GM12878 (cell line): ENCODE measurements around the gene ADGRA3. TPM values are rescaled to one million over a fixed set of nuclear protein-coding genes. Genes with fewer than 3 reads are reported as not detected.

Experiments
- ATAC-seq: fragments of 200-7000 bp; cut with Tn5 transposase; 3 replicates; pipeline ENCODE4 v1.9.1; 2020; ENCODE audit warnings: mild to moderate bottlenecking, moderate library complexity
- BruUV-seq: library from RNA; stranded (reverse); fragments of 400-500 nt; replicated peaks from 2 replicates; lab custom pipeline; 2021; lab: Mats Ljungman, UMichigan
- CTCF ChIA-PET: fragments of 300-600 bp; sonication (Branson Sonifier 250); formaldehyde crosslinking; extraction: SDS; loops from one replicate; lab custom pipeline; 2021; ENCODE audit warnings: inconsistent platforms; lab: Yijun Ruan, JAX
- POLR2A ChIA-PET: fragments of 350-600 bp; formaldehyde crosslinking; extraction: SDS; loops from one replicate; lab custom pipeline; 2021; ENCODE audit warnings: inconsistent platforms; lab: Charles Lee
- RAD21 ChIA-PET: fragments of 300-600 bp; sonication (Branson Sonifier 250); formaldehyde crosslinking; loops from one replicate; lab custom pipeline; 2023; ENCODE audit warnings: antibody characterized with exemption; ENCODE audit not compliant: unreplicated experiment; lab: Charles Lee
- SMC1A ChIA-PET: fragments of 300-600 bp; sonication (Branson Sonifier 250); formaldehyde crosslinking; loops from one replicate; lab custom pipeline; 2023; ENCODE audit not compliant: unreplicated experiment, uncharacterized antibody; lab: Charles Lee
- DNase-seq: peaks from one replicate; pipeline ENCODE4 v3.0.0-alpha.2; 2011; ENCODE audit warnings: low read depth, low spot score
- FAIRE-seq: peaks from 3 replicates; lab custom pipeline; 2011; peaks lifted over from hg19 to GRCh38; lab: Jason Lieb, UNC
- H2AFZ ChIP-seq: 2 replicates; pipeline ENCODE4 v1.6.0; 2011; ENCODE audit warnings: low read depth, low read length, control low read depth; ENCODE audit not compliant: control insufficient read depth
- H3K27ac ChIP-seq: 2 replicates; pipeline ENCODE4 v1.5.1; 2011; ENCODE audit warnings: control low read depth; ENCODE audit not compliant: control insufficient read depth, insufficient read depth
- H3K27me3 ChIP-seq, 2 experiments: replicated peaks in 1 of 2; 2 replicates each; pipeline versions ENCODE4 v1.6.0 to v1.6.1; 2011; ENCODE audit warnings: low read length in 1 of 2; ENCODE audit not compliant: control insufficient read depth in 2 of 2, insufficient read depth in 2 of 2
- H3K36me3 ChIP-seq, 2 experiments: 2 replicates each; pipeline ENCODE4 v1.5.1; 2011; ENCODE audit warnings: low read length in 1 of 2; ENCODE audit not compliant: control insufficient read depth in 2 of 2, insufficient read depth in 2 of 2
- H3K4me1 ChIP-seq: 2 replicates; pipeline ENCODE4 v1.6.1; 2011; ENCODE audit warnings: mild to moderate bottlenecking, low read length, moderate library complexity, mixed read lengths; ENCODE audit not compliant: control insufficient read depth, insufficient read depth
- H3K4me2 ChIP-seq: 2 replicates; pipeline ENCODE4 v1.6.0; 2011; ENCODE audit warnings: control low read depth; ENCODE audit not compliant: control insufficient read depth, insufficient read depth
- H3K4me3 ChIP-seq: fragments of 200-600 bp; sonication (generic); 2 replicates; pipeline ENCODE4 v1.5.1; 2016
- H3K79me2 ChIP-seq: 2 replicates; pipeline ENCODE4 v1.6.0; 2011; ENCODE audit warnings: low read length; ENCODE audit not compliant: control insufficient read depth, insufficient read depth
- H3K9ac ChIP-seq: 2 replicates; pipeline ENCODE4 v1.8.0; 2011; ENCODE audit warnings: low read length, control low read depth, mixed read lengths; ENCODE audit not compliant: control insufficient read depth, insufficient read depth
- H3K9me3 ChIP-seq: replicated peaks from 3 replicates; pipeline ENCODE4 v1.5.1; 2011; ENCODE audit warnings: mild to moderate bottlenecking, low read length; ENCODE audit not compliant: control insufficient read depth, insufficient read depth
- H4K20me1 ChIP-seq: 2 replicates; pipeline ENCODE4 v1.6.0; 2011; ENCODE audit not compliant: control insufficient read depth, insufficient read depth
- MTA3 ChIP-seq: IDR thresholded peaks from 2 replicates; pipeline ENCODE4 v1.6.1; 2012; ENCODE audit warnings: low read length, inconsistent platforms, borderline replicate concordance
- SMAD5 ChIP-seq: IDR thresholded peaks from 2 replicates; pipeline ENCODE4 v1.6.1; 2016; ENCODE audit warnings: antibody characterized with exemption, low read depth
- ZBED1 ChIP-seq: IDR thresholded peaks from 2 replicates; pipeline ENCODE4 v1.6.1; 2016; ENCODE audit warnings: borderline replicate concordance
- WGBS: methylation state at CpG from one replicate; pipeline ENCODE4 v1.1.6; 2016; ENCODE audit warnings: low lambda C conversion rate; ENCODE audit not compliant: insufficient replicate concordance, insufficient coverage; ENCODE audit errors: missing lambda C conversion rate; 5-methylcytosine and 5-hydroxymethylcytosine counted together
- in situ Hi-C: fragments of 300-500 bp; cut with MboI; formaldehyde crosslinking; loops from 9 replicates; pipeline ENCODE4 v1.14.3; 2018; ENCODE audit warnings: mixed read lengths
- intact Hi-C: fragments of 100-400 bp; cut with micrococcal nuclease; formaldehyde crosslinking; loops from one replicate; pipeline ENCODE4 v1.14.2; 2022; ENCODE audit not compliant: unreplicated experiment
- polyA plus RNA-seq, 11 experiments: library from polyadenylated mRNA; depleted of rRNA in 4 of 11; unstranded in 6 of 11; stranded (reverse) in 5 of 11; fragments of >200 nt; fragmentation: Nextera tagmentation in 4 of 11; fragmentation: Illumina TruSeq in 1 of 11; extraction: Ambion mirVana in 4 of 11; extraction: Trizol in 1 of 11; gene quantifications; 1 replicate in 1 of 11; 2 replicates in 10 of 11; pipeline versions ENCODE4 v1.2.1 to v1.2.3, GENCODE V29; 2011 to 2016; ENCODE audit warnings: inconsistent platforms in 2 of 11, missing spikeins in 2 of 11, low read depth in 1 of 11
- total RNA-seq, 4 experiments: library from RNA; depleted of rRNA in 3 of 4; stranded (reverse); fragments of >200 nt in 3 of 4; fragmentation: Illumina TruSeq in 1 of 4; extraction: Trizol in 1 of 4; gene quantifications; 2 replicates each; pipeline versions ENCODE4 v1.2.1 to v1.2.3, GENCODE V29; 2013 to 2021
- TF ChIP-seq, protein P1 (sequence below): fragments of 150-350 bp; IDR thresholded peaks from 2 replicates; pipeline ENCODE4 v1.6.1; 2016; ENCODE audit warnings: low read depth, low read length
- TF ChIP-seq, protein P2 (sequence below): IDR thresholded peaks from 2 replicates; pipeline ENCODE4 v1.6.1; 2012; ENCODE audit warnings: low read length, inconsistent platforms
- TF ChIP-seq, protein P3 (sequence below): fragments of 450-650 bp; IDR thresholded peaks from 2 replicates; pipeline ENCODE4 v1.6.1; 2016; ENCODE audit warnings: mild to moderate bottlenecking, moderate library complexity, borderline replicate concordance

Gene ADGRA3
- total and polyA plus RNA-seq, 10 of the 15 experiments (the other 5 are each of a cell fraction or from before 2014, with no cell fraction given): 0.24 to 66.2 (median 2.5) TPM

DNA sequence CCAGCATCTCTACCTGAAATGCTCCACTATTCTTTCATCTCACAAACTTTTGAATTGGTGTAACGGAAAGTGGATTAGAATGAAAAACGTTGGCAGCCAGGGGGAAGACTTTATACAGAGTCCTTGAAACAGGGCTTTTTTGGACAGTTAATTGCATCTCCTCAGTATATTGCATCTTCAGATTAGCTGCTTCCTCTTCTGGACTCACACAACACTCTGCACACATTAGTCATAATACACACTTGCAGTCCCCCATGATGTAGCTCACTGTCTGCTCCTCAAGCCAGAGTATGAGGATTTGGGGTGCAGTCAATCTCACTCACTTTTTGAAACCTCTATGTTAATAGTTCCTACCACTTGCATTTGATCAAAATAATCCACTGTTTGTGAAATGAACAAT is 101.0 kb downstream of the ADGRA3 start (continued):
- TF ChIP-seq, protein P1, sequence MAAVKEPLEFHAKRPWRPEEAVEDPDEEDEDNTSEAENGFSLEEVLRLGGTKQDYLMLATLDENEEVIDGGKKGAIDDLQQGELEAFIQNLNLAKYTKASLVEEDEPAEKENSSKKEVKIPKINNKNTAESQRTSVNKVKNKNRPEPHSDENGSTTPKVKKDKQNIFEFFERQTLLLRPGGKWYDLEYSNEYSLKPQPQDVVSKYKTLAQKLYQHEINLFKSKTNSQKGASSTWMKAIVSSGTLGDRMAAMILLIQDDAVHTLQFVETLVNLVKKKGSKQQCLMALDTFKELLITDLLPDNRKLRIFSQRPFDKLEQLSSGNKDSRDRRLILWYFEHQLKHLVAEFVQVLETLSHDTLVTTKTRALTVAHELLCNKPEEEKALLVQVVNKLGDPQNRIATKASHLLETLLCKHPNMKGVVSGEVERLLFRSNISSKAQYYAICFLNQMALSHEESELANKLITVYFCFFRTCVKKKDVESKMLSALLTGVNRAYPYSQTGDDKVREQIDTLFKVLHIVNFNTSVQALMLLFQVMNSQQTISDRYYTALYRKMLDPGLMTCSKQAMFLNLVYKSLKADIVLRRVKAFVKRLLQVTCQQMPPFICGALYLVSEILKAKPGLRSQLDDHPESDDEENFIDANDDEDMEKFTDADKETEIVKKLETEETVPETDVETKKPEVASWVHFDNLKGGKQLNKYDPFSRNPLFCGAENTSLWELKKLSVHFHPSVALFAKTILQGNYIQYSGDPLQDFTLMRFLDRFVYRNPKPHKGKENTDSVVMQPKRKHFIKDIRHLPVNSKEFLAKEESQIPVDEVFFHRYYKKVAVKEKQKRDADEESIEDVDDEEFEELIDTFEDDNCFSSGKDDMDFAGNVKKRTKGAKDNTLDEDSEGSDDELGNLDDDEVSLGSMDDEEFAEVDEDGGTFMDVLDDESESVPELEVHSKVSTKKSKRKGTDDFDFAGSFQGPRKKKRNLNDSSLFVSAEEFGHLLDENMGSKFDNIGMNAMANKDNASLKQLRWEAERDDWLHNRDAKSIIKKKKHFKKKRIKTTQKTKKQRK: no peak
- TF ChIP-seq ZBED1 (no peak), MTA3 (no peak)
- TF ChIP-seq, protein P2, sequence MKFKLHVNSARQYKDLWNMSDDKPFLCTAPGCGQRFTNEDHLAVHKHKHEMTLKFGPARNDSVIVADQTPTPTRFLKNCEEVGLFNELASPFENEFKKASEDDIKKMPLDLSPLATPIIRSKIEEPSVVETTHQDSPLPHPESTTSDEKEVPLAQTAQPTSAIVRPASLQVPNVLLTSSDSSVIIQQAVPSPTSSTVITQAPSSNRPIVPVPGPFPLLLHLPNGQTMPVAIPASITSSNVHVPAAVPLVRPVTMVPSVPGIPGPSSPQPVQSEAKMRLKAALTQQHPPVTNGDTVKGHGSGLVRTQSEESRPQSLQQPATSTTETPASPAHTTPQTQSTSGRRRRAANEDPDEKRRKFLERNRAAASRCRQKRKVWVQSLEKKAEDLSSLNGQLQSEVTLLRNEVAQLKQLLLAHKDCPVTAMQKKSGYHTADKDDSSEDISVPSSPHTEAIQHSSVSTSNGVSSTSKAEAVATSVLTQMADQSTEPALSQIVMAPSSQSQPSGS: no peak
- TF ChIP-seq, all 136 proteins: peak for 0

DNA sequence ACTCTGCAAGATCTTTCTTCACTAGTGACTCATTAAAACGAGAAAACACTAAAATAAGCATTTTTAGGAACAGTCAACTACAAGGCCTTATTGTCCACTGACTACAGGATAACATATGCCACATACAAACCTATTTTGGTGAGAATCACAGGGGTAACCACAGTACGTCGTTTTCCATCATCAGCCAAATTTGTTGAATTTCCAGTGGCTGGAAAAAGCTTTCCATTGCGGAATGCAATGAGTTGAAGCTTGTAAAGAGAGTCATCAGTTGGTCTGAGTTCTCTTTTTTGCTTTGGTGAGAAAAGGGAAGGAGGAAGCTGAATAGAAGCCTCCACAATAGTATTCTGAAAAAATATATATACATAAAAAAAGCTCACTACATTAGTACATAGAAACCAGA is 102.4 kb downstream of the ADGRA3 start:
- ChIA-PET CTCF (interaction anchor here (1.0 to 6.6 kb wide), 4 partner anchors 10 to 271 kb away, joined by 3 to 117 read pairs (median 4); no protein-coding TSS in a partner anchor), POLR2A (no interaction called here), RAD21 (interaction anchor here (0.7 to 1.7 kb wide), 2 partner anchors 24 to 194 kb away, joined by 3 to 13 read pairs; no protein-coding TSS in a partner anchor), SMC1A (interaction anchor here (0.6 to 10.0 kb wide), 13 partner anchors 11 to 279 kb away, joined by 3 to 101 read pairs (median 4); partner anchors contain the start of gene GBA3)
- no peak overlapping the region for H3K27ac ChIP-seq
- no peaks in the 10 kb centered on the region for H3K4me1 ChIP-seq
- FAIRE-seq (no peak), ATAC-seq (no peak), DNase-seq (no peak)
- no peak for TF ChIP-seq SMAD5
- TF ChIP-seq, protein P3, sequence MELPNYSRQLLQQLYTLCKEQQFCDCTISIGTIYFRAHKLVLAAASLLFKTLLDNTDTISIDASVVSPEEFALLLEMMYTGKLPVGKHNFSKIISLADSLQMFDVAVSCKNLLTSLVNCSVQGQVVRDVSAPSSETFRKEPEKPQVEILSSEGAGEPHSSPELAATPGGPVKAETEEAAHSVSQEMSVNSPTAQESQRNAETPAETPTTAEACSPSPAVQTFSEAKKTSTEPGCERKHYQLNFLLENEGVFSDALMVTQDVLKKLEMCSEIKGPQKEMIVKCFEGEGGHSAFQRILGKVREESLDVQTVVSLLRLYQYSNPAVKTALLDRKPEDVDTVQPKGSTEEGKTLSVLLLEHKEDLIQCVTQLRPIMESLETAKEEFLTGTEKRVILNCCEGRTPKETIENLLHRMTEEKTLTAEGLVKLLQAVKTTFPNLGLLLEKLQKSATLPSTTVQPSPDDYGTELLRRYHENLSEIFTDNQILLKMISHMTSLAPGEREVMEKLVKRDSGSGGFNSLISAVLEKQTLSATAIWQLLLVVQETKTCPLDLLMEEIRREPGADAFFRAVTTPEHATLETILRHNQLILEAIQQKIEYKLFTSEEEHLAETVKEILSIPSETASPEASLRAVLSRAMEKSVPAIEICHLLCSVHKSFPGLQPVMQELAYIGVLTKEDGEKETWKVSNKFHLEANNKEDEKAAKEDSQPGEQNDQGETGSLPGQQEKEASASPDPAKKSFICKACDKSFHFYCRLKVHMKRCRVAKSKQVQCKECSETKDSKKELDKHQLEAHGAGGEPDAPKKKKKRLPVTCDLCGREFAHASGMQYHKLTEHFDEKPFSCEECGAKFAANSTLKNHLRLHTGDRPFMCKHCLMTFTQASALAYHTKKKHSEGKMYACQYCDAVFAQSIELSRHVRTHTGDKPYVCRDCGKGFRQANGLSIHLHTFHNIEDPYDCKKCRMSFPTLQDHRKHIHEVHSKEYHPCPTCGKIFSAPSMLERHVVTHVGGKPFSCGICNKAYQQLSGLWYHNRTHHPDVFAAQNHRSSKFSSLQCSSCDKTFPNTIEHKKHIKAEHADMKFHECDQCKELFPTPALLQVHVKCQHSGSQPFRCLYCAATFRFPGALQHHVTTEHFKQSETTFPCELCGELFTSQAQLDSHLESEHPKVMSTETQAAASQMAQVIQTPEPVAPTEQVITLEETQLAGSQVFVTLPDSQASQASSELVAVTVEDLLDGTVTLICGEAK: no peak
- no peak overlapping the region for H3K9ac ChIP-seq
- intact Hi-C loops (loop anchor here (5.0 kb wide), 1 partner anchor 89 kb away; no protein-coding TSS in a partner anchor), in situ Hi-C loops (no loop called here)
- H3K4me2 ChIP-seq: no peak overlapping the region
- H3K36me3 ChIP-seq: no peaks in the 10 kb centered on the region
- H3K79me2 ChIP-seq: no peaks in the 10 kb centered on the region
- H3K9me3 ChIP-seq: no peaks in the 10 kb centered on the region
- H3K27me3 ChIP-seq: no peaks in the 10 kb centered on the region
- no peaks in the 10 kb centered on the region for H4K20me1 ChIP-seq
- BruUV-seq: no TSS peak
- H3K4me3 ChIP-seq: no peak overlapping the region
- 10% methylated on average over 4 of the region's 4 CpGs for WGBS
- no peak overlapping the region for H2AFZ ChIP-seq
